Activated T-helper 2 cell treated with anti-CD3 and anti-CD28 coated beads, Interferon-gamma antibody, Interleukin-2, Interleukin-4, amounts not matched to agents 10 μg/mL and 5 μg/mL and 100 μg/mL, durations not matched to agents 14 hours and 24 hours and 36 hours (primary cell): ENCODE data around the gene PCDHGA5. TPM values are rescaled to one million over a fixed set of nuclear protein-coding genes. Genes with fewer than 3 reads are reported as not detected.

ENCODE experiments used
- total RNA-seq: library from RNA; stranded (reverse); gene quantifications from 2 replicates; pipeline ENCODE4 v1.2.3, GENCODE V29; 2022

The PCDHGA5 gene
- total RNA-seq, 1 donor from 2014 or later: 0.43 TPM

Other genes starting within 250 kb of the PCDHGA5 start
- gene PCDHB4, start 242.3 kb upstream of the PCDHGA5 start, total RNA-seq: not detected in 2 replicates
- gene PCDHB5, start 229.0 kb upstream of the PCDHGA5 start, total RNA-seq: not detected in 2 replicates
- not detected in 2 replicates for gene PCDHB6, start 214.1 kb upstream of the PCDHGA5 start, total RNA-seq
- gene PCDHB7, start 191.5 kb upstream of the PCDHGA5 start, total RNA-seq: 0.07 TPM in 1 of 2 replicates, not detected in the other
- not detected in 2 replicates for gene PCDHB8, start 186.4 kb upstream of the PCDHGA5 start, total RNA-seq
- not detected in 2 replicates for gene PCDHB16, start 181.8 kb upstream of the PCDHGA5 start, total RNA-seq
- gene PCDHB9, start 177.0 kb upstream of the PCDHGA5 start, total RNA-seq: not detected in 2 replicates
- not detected in 2 replicates for gene PCDHB10, start 171.8 kb upstream of the PCDHGA5 start, total RNA-seq
- gene PCDHB11, start 164.5 kb upstream of the PCDHGA5 start, total RNA-seq: not detected in 2 replicates
- not detected in 2 replicates for gene PCDHB12, start 155.4 kb upstream of the PCDHGA5 start, total RNA-seq
- gene PCDHB13, start 150.2 kb upstream of the PCDHGA5 start, total RNA-seq: 0.02 TPM in 1 of 2 replicates, not detected in the other
- gene PCDHB14, start 140.8 kb upstream of the PCDHGA5 start, total RNA-seq: not detected in 2 replicates
- not detected in 2 replicates for gene PCDHB15, start 118.8 kb upstream of the PCDHGA5 start, total RNA-seq
- gene SLC25A2, start 60.1 kb upstream of the PCDHGA5 start, total RNA-seq: 0.16 TPM in 1 of 2 replicates, not detected in the other
- 67.1 and 70.5 TPM in 2 replicates for gene TAF7, start 43.4 kb upstream of the PCDHGA5 start, total RNA-seq
- 0.09 and 0.14 TPM in 2 replicates for gene PCDHGA1, start 33.6 kb upstream of the PCDHGA5 start, total RNA-seq
- gene PCDHGA2, start 25.4 kb upstream of the PCDHGA5 start, total RNA-seq: 0.09 and 0.11 TPM in 2 replicates
- gene PCDHGA3, start 20.3 kb upstream of the PCDHGA5 start, total RNA-seq: 0.11 and 0.16 TPM in 2 replicates
- 0.16 and 0.48 TPM in 2 replicates for gene PCDHGB1, start 14.1 kb upstream of the PCDHGA5 start, total RNA-seq
- 0.44 and 0.57 TPM in 2 replicates for gene PCDHGA4, start 9.1 kb upstream of the PCDHGA5 start, total RNA-seq
- 0.85 and 0.91 TPM in 2 replicates for gene PCDHGB2, start 4.2 kb upstream of the PCDHGA5 start, total RNA-seq
- 0.46 and 0.85 TPM in 2 replicates for gene PCDHGB3, start 6.1 kb downstream of the PCDHGA5 start, total RNA-seq
- 0.48 and 0.55 TPM in 2 replicates for gene PCDHGA6, start 9.7 kb downstream of the PCDHGA5 start, total RNA-seq
- gene PCDHGA7, start 18.6 kb downstream of the PCDHGA5 start, total RNA-seq: 0.16 and 0.30 TPM in 2 replicates
- gene PCDHGB4, start 23.5 kb downstream of the PCDHGA5 start, total RNA-seq: 0.28 and 0.34 TPM in 2 replicates
- 0.07 and 0.23 TPM in 2 replicates for gene PCDHGA8, start 28.5 kb downstream of the PCDHGA5 start, total RNA-seq
- gene PCDHGB5, start 33.8 kb downstream of the PCDHGA5 start, total RNA-seq: 0.62 and 0.92 TPM in 2 replicates
- 0.23 and 0.32 TPM in 2 replicates for gene PCDHGA9, start 38.6 kb downstream of the PCDHGA5 start, total RNA-seq
- gene PCDHGB6, start 43.9 kb downstream of the PCDHGA5 start, total RNA-seq: 0.21 and 0.34 TPM in 2 replicates
- gene PCDHGA10, start 48.8 kb downstream of the PCDHGA5 start, total RNA-seq: 0.21 and 0.34 TPM in 2 replicates
- 0.18 and 0.23 TPM in 2 replicates for gene PCDHGB7, start 53.5 kb downstream of the PCDHGA5 start, total RNA-seq
- gene PCDHGA11, start 56.9 kb downstream of the PCDHGA5 start, total RNA-seq: 0.21 and 0.39 TPM in 2 replicates
- 0.11 and 0.16 TPM in 2 replicates for gene PCDHGA12, start 66.3 kb downstream of the PCDHGA5 start, total RNA-seq
- 0.21 and 0.23 TPM in 2 replicates for gene PCDHGC3, start 111.8 kb downstream of the PCDHGA5 start, total RNA-seq
- gene PCDHGC4, start 120.9 kb downstream of the PCDHGA5 start, total RNA-seq: not detected in 2 replicates
- gene PCDHGC5, start 124.9 kb downstream of the PCDHGA5 start, total RNA-seq: not detected in 2 replicates